GM18505 (cell line): ENCODE data around the gene TTC23L.
A peak's percentile ranks its signal among the peaks of the same experiment; 100 is the strongest.
"Not testable (repeated sequence)": the region's sequence is repeated elsewhere in the genome, so short reads cannot be mapped to it uniquely, and the experiment has no call there.

ENCODE experiments used
- ATAC-seq: cut with Tn5 transposase; IDR thresholded peaks from one replicate; pipeline ENCODE4 v1.9.1; 2021; ENCODE audit not compliant: unreplicated experiment
- POLR2A ChIP-seq: IDR thresholded peaks from 4 replicates; pipeline ENCODE4 v1.6.1; 2011; ENCODE audit warnings: borderline replicate concordance; ENCODE audit not compliant: insufficient read depth, insufficient read length; ENCODE audit errors: extremely low read depth

TTC23L gene

DNA sequence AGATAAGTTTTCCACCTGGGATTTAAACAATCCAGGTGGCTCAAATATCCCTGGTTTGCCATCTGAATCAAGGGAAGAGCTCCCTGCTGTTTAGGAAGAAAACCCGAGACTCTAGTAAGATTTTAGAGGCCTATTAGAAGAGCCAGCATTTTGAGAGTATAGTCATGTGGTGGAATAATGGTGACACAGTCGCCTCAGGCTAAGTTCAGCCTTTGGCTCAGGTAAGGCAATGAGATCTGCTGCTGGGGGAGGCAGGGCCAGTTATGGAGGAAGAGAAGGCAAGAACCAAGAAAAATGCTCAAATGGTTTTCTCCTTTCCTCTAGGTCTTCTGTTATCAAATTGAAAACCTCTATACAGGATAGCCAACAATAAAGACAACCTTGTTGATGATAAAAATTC is 60.1 kb downstream of the TTC23L start:
- TF ChIP-seq POLR2A: no peak
- ATAC-seq: no peak

DNA sequence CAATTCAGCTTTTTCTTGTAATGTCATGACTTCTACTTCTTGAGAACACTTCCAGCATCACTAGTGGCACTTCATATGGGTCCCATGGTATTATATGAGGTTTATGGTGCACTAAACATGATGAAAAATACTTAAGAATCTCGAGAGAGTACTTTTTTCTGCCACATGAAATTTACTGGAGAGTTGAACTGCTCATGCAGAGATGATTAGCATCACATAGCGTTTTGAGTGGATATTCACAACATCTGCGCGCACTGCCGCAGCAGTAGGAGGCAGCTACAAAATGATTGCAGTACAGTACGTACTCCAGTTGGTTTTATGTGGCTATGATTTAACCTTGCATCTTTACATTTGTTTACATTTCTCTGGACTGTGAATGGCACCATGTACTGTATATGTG is 61.7 kb downstream of the TTC23L start:
- no peak for ATAC-seq
- TF ChIP-seq POLR2A: no peak

DNA sequence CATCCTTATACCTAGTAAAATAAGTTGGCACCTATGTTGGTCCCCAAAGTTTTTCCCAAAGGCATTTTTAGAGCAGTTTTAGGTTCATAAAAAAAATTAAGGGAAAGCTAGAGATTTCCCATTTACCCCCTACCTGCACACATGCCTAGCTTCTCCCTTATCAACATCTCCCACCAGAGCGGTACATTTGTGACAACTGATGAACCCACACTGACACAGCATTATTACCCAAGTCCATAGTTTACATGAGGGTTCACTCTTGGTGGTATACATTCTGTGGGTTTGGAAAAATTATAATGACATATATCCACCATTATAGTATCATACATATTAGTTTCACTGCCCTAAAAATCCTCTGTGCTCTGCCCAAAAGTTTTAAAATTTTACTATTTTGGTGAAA is 64.3 kb downstream of the TTC23L start:
- no peak for TF ChIP-seq POLR2A
- no peak for ATAC-seq

DNA sequence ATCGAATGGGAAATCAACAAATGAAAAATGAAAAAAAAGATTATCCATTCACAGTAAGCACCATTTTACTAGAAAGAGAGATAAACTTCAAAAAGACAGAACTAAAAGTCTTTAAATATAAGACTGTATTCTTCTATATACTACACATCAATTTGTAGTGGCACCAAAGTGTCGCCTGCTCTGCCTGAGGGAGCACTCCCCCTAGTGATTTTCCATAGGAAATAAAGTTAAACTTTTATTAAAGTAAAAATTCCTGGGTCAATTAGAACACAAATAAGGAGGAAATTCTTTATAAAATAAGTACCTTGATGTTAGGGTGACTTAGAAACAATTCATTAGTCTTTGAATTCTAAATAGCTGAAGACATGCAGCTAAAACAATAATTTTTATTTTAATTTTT is 66.6 kb downstream of the TTC23L start:
- ATAC-seq: no peak
- TF ChIP-seq POLR2A: no peak

DNA sequence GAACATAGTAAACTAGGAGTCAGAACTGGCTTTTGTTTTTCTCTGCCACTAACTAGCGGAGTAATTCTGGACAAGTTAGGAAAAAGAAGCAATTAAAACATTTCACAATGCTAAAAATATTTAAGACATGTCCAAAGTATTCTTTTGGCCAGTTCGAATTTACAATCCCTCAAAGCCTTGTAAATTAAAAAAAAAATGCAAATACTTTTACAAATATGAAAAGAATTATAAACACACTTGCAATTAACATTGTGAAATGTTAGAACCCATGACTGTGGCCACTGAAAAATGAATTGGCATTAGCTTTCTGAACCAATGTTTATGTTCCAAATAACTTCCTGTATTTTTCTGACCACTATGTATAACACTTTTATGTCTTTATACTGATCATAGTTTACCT is 74.1 kb downstream of the TTC23L start:
- ATAC-seq: no peak
- TF ChIP-seq POLR2A: no peak

DNA sequence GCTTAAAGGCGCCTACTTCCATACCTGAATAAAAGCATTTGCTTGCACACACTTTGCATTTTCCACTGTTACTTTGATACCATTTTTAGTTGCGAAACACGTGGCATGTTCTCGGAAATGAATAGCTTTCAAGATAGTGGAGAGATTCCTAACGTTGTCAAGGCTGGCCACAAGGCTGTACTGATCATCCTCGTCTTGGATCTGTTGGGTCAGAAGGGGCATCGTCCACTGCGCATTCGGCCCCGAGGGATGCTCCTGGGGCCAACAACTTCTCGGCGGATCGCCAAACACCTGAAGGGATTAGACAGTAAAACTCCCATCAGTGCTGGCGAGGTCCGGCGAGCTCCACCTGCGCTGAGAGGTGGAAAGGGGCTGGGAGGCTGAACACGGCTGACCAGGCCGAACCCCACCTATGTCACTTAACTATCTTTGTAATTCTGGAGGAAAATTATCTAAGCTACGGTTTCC is 75.7 kb downstream of the TTC23L start:
- ATAC-seq: peak; percentile 13
- TF ChIP-seq POLR2A: no peak

DNA sequence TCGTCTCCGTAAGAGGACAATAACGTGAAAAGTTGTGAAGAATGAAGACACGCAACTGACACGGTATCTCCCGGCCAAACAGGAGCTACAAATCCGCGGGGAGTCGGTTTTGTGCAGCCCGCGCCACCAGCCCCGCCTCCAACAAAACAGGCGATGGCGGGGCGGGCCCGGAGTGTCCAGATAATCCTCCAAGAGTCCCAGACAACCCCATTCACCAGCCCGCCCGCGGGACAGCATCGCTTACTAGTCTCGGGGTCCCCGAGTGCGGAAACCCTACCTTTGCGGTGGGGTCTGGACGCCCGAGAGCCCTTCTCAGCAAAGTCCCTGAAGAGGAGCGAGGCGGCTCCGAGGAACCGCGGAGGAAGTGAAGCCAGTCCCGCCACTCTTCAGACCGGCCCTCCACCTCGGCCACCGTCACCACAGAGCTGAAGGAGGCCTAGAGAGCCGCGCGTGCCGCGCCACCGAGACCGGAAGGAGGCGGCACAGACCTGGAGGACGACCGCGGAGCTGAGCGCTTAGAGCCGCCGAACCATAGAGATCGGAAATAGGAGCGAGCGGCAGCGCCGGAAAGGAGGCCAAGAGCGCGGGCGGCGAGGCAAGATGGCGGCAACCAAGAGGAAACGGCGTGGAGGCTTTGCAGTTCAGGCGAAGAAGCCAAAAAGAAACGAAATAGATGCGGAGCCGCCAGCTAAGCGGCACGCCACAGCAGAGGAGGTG is 76.3 kb downstream of the TTC23L start, which contains the start of the genes BRIX1 and RAD1:
Gene BRIX1, plus strand, starts transcription at position 573 of the 717 bp plus-strand sequence. Its CDS starts 28 bp downstream, at position 601.
Gene RAD1, minus strand, starts transcription at position 366 of the 717 bp plus-strand sequence. CDS start 612 bp downstream, outside the sequence.
- ATAC-seq: peak; percentile 98
- peak; percentile 80 for TF ChIP-seq POLR2A

DNA sequence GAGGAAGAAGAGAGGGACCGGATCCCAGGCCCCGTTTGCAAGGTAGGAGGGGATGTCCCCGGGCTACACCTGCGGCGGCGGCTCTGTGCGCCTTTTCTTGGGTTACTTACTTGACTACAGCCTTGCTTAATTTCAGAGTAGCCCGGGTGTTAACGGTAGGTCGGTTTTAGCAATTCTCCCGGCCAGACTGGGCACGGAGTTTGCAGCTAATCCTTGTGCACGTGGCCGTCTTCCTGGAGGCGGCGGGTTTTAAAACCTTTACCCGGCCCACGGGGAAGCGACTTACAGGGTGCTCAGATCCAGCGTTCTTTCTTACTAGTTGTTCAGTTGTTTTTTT is 76.9 kb downstream of the TTC23L start:
- no peak for TF ChIP-seq POLR2A

DNA sequence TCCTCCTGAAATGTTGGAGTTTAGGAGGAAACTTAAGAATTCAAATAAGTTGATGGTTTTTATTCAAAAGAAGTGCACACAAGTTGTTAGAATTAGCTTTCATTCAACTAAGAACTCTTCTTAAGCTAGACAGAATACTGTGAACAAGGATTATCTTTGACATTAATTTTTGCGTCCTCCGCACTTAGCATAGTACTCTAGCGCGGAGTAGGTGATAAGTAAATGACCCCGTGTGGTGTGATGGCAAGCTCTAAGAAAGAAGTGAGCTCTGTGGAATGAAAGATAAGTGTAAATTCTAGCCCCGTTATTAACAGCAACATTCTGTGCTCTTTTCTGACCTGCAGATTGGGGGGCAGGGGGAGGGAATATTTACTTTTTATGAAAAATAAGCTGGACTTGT is 77.6 kb downstream of the TTC23L start:
- ATAC-seq: no peak
- TF ChIP-seq POLR2A: no peak

More for the DNA sequence above, 76.9 kb downstream of the TTC23L start:
- peak; percentile 16 for ATAC-seq

DNA sequence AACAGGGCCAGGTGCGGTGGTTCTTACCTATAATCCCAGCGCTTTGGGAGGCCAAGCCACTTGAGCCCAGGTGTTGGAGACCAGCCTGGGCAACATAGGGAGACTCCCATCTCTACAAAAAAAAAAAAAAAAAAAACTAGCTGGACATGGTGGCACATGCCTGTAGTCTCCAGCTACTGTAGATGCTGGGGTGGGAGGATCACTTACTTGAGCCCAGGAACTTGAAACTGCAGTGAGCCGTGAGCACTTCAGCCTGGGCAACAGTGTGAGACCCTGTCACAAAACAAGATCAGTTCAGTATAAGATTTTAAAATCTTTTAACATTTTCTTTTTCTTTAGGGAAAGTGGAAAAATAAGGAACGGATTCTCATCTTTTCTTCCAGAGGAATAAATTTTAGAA is 79.1 kb downstream of the TTC23L start:
- ATAC-seq: no peak
- TF ChIP-seq POLR2A: no peak

DNA sequence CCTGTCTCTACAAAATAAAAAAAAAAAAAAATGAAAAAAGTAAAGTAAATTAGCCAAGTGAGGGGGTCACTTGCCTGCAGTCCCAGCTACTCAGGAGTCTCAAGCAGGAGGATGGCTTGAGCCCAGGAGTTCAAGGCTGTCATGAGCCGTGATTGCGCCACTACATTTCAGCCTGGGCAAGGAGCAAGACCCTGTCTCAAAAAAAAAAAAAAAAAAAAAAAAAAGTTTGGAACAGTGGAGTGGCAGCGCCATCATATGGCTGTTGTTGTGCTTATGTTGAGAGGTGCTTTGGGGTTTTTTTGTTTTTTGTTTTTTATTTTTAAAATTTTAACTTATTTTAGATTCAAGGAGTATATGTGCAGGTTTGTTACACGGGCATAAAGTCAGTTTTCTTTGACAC is 80.1 kb downstream of the TTC23L start:
- no peak for TF ChIP-seq POLR2A
- ATAC-seq: no peak

DNA sequence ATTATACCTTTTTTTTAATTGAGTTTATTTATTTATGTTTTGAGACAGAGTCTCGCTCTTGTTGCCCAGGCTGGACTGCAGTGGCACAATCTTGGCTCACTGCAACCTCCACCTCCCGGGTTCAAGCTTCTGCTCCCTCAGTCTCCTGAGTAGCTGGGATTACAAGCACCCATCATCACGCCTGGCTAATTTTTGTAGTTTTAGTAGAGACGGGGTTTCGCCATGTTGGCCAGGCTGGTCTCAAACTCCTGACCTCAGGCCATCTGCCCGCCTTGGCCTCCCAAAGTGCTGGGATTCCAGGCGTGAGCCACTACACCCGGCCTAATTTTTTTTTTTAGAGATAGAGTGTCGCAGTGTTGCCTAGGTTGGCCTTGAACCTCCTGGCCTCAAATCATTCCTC is 84.3 kb downstream of the TTC23L start:
- not testable (repeated sequence) for ATAC-seq

DNA sequence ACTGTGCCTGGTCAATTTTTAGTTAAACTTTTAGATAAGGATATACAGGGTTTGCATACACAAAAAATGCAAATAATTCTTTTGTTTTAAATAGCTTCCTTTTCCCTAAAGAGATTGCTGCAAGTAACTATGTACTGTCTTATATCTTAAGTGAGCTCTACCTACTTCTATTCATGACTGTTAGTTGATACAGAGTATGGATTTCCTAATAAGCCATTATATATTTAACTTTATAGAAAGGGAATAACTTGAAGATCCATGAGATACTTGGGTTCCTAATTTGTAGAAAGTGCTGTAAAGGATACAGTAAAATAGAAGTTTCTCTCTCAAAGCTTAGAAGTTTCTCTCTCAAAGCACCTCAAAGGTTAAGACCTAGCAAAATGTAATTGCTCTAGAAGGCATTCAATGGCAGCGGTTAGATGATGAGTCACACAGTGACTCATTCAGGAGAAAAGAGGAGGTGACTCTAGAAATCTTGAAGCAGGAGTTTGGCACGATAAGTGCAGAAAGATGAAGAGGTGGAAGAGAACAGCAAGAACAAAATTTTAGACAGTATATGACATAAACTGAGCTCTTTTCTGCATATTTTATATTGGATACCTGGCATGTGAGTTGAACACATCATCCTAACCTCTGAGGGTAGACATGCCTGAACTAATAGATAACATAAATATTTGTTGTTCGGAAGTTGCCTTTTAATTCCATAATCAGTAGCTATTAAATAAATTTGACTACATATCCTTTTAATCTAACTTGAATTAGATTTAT is 84.9 kb downstream of the TTC23L start:
- ATAC-seq: peak; percentile 54
- TF ChIP-seq POLR2A: no peak

DNA sequence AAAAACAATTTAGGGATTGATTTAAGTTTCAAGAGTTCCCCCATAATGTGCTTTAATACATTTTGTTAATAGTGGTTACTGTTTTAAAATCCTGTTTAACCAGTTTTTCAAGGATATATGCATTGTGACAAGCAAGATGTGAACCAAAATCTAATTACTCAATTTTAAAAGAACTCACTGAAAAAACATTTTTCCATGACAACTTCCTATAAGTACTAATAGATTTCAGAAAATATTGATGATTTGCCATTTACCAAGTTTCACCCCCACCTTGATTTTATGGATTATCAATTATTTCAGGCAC is 85.5 kb downstream of the TTC23L start:
- TF ChIP-seq POLR2A: no peak
- no peak for ATAC-seq
